ENCODE results near the gene ADAM15.

- TF ChIP-seq CTCF (IDR thresholded peaks at IDR 0.05), result no peak
- TF ChIP-seq ZFX (IDR thresholded peaks at IDR 0.05; ENCODE audit: borderline replicate concordance), result no peak
Observed at GRCh38 chr1:155011004-155011416, 40.1 kb upstream of the ADAM15 start.

All from 22Rv1 (cell line).